IMR-90 (cell line): ENCODE results near the gene ADCY2.

ENCODE experiments used
- CTCF ChIP-seq: conservative IDR thresholded peaks from 2 replicates; pipeline ENCODE4 v1.5.1; 2012; ENCODE audit warnings: mild to moderate bottlenecking, low read depth, low read length, improper control_type of control experiment
- RFX5 ChIP-seq: IDR thresholded peaks from 2 replicates; pipeline ENCODE4 v1.8.0; 2012; ENCODE audit warnings: low read depth, mild to moderate bottlenecking, low read length, moderate library complexity
- USF2 ChIP-seq: fragments of 150-350 bp; IDR thresholded peaks from 2 replicates; pipeline ENCODE4 v1.6.1; 2017; ENCODE audit warnings: mild to moderate bottlenecking, antibody characterized with exemption, low read length, low read depth

DNA sequence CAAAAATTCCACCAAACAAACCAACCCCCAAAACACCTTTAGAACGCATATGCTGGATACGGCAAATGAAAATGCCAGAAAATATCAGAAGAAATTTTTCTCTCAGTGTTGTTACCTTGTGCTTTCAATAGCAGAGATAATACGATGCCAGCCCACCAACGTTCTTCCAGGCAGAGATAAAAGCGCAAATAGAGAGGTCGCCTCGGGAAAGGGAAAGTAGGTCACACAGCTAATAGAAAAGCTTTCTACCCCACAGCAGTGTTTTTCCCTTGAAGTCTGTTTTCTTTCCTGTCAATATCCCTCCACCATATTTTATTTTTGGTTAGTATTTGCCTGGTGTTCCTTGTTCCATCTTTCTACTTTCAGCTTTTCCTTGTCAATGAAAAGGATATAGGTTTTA lies 353.7 kb downstream of the ADCY2 start:
- no peak for TF ChIP-seq USF2
- TF ChIP-seq CTCF, result no peak
- TF ChIP-seq RFX5, result no peak
